ENCODE data around the gene PTPRG. TPM values are rescaled to one million over a fixed set of nuclear protein-coding genes. Genes with fewer than 3 reads are reported as not detected.

The PTPRG gene
- total and polyA plus RNA-seq, 2 experiments from 2014 or later = 8.5 to 34.9 TPM

DNA sequence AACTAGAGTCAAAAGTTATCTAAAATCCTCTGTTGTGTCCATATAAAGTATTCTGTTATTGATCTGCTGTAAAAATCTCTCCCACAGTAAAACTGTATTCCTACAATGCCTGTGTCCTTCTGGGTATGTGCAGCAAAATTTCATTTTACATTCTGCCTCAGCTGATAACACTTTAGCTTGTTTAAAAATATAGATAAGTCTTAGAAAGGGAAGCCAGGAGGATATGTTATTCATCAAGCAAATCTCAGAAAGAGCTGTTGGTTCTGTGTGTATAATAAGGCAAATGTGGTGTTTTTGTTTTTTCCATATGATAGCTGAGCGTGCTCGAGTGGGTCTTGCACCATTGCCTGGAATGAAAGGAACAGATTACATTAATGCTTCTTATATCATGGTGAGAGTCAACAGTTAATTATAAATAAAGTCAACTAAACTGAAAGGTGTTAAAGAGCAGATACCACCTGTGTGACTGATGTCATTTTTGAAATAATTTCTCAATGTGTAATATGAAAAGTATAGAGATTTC is 715.3 kb downstream of the PTPRG start:
- Histone ChIP-seq H3K27ac (no peak overlapping the region), H3K27me3 (no peaks in the 10 kb centered on the region), H3K4me3 (no peak overlapping the region), H3K4me2 (no peak overlapping the region), H2AFZ (no peak overlapping the region), H3K36me3 (replicated peaks; ENCODE audit: insufficient read depth, low read depth) (no peaks in the 10 kb centered on the region), H3K9me3 (ENCODE audit: low read depth) (no peaks in the 10 kb centered on the region), H3K79me2 (no peaks in the 10 kb centered on the region), H3K9me2 (replicated peaks; ENCODE audit: insufficient read depth) (no peaks in the 10 kb centered on the region), H3K4me1 (ENCODE audit: insufficient read depth) (no peaks in the 10 kb centered on the region), H4K20me1 (ENCODE audit: insufficient read depth, poor library complexity, severe bottlenecking) (no peaks in the 10 kb centered on the region)
- no peak for DNase-seq (ENCODE audit: low spot score)
- 80% methylated on average over 2 of the region's 2 CpGs for WGBS (ENCODE audit: low lambda C conversion rate, missing lambda C conversion rate)
- TF ChIP-seq EZH2phosphoT487 (IDR thresholded peaks at IDR 0.05; ENCODE audit: low read depth, severe bottlenecking, unreplicated experiment) (no peak), EZH2 (IDR thresholded peaks at IDR 0.05; ENCODE audit: borderline replicate concordance) (no peak)
- TF ChIP-seq, protein P1, sequence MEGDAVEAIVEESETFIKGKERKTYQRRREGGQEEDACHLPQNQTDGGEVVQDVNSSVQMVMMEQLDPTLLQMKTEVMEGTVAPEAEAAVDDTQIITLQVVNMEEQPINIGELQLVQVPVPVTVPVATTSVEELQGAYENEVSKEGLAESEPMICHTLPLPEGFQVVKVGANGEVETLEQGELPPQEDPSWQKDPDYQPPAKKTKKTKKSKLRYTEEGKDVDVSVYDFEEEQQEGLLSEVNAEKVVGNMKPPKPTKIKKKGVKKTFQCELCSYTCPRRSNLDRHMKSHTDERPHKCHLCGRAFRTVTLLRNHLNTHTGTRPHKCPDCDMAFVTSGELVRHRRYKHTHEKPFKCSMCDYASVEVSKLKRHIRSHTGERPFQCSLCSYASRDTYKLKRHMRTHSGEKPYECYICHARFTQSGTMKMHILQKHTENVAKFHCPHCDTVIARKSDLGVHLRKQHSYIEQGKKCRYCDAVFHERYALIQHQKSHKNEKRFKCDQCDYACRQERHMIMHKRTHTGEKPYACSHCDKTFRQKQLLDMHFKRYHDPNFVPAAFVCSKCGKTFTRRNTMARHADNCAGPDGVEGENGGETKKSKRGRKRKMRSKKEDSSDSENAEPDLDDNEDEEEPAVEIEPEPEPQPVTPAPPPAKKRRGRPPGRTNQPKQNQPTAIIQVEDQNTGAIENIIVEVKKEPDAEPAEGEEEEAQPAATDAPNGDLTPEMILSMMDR (IDR thresholded peaks at IDR 0.05; ENCODE audit: poor library complexity) = no peak

DNA sequence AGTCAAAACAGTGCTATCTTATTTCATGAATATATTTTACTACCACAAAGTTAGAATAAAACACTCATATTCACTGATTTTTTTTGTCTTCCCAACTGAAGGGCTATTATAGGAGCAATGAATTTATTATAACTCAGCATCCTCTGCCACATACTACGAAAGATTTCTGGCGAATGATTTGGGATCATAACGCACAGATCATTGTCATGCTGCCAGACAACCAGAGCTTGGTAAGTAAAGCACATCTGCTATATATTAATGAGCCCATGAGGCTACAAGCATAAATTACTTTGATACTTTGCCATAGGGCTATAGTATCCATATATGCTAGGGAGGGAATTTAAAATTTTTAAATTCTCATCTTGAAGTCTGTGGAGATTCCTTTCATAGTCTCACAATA is 716.1 kb downstream of the PTPRG start:
- Histone ChIP-seq H3K4me2 (no peak overlapping the region), H3K27me3 (no peaks in the 10 kb centered on the region), H3K4me1 (ENCODE audit: insufficient read depth) (no peaks in the 10 kb centered on the region), H3K4me3 (no peak overlapping the region), H3K9me2 (replicated peaks; ENCODE audit: insufficient read depth) (no peaks in the 10 kb centered on the region), H4K20me1 (ENCODE audit: insufficient read depth, poor library complexity, severe bottlenecking) (no peaks in the 10 kb centered on the region), H3K79me2 (no peaks in the 10 kb centered on the region), H3K27ac (no peak overlapping the region), H3K9me3 (ENCODE audit: low read depth) (no peaks in the 10 kb centered on the region), H2AFZ (no peak overlapping the region), H3K36me3 (replicated peaks; ENCODE audit: insufficient read depth, low read depth) (no peaks in the 10 kb centered on the region)
- TF ChIP-seq EZH2phosphoT487 (IDR thresholded peaks at IDR 0.05; ENCODE audit: low read depth, severe bottlenecking, unreplicated experiment) (no peak), EZH2 (IDR thresholded peaks at IDR 0.05; ENCODE audit: borderline replicate concordance) (no peak)
- TF ChIP-seq, protein P1 (IDR thresholded peaks at IDR 0.05; ENCODE audit: poor library complexity) = no peak
- DNase-seq (ENCODE audit: low spot score) = no peak
- 73% methylated on average over 3 of the region's 3 CpGs for WGBS (ENCODE audit: low lambda C conversion rate, missing lambda C conversion rate)

DNA sequence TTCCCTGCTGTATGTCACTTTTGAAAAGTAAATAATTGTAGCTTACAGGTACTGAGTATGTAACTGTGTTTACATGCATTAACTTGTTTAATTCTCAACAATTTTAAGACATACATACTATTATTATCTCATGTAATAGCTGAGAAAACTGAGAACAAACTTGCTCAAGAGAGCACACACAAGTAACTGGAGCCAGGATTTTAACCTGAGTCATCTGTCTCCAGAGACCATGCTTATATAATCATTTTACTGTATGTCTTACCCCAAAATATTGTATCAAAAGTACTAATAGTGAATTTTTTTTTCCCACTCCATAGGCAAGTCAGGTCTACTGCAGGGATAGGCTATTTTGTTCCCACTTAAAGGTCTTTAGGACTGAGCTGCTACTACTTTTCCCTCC is 716.6 kb downstream of the PTPRG start:
- DNase-seq (ENCODE audit: low spot score) = no peak
- H3K79me2 ChIP-seq = no peaks in the 10 kb centered on the region
- H4K20me1 ChIP-seq (ENCODE audit: insufficient read depth, poor library complexity, severe bottlenecking) = no peaks in the 10 kb centered on the region
- H2AFZ ChIP-seq = no peak overlapping the region
- H3K9me3 ChIP-seq (ENCODE audit: low read depth) = no peaks in the 10 kb centered on the region
- no peaks in the 10 kb centered on the region for H3K27me3 ChIP-seq
- no peak for TF ChIP-seq EZH2 (IDR thresholded peaks at IDR 0.05; ENCODE audit: borderline replicate concordance)
- TF ChIP-seq, protein P1 (IDR thresholded peaks at IDR 0.05; ENCODE audit: poor library complexity) = no peak
- no peak for TF ChIP-seq EZH2phosphoT487 (IDR thresholded peaks at IDR 0.05; ENCODE audit: low read depth, severe bottlenecking, unreplicated experiment)
- H3K9me2 ChIP-seq (replicated peaks; ENCODE audit: insufficient read depth) = no peaks in the 10 kb centered on the region
- H3K4me2 ChIP-seq = no peak overlapping the region
- no peak overlapping the region for H3K27ac ChIP-seq
- no peaks in the 10 kb centered on the region for H3K36me3 ChIP-seq (replicated peaks; ENCODE audit: insufficient read depth, low read depth)
- no peaks in the 10 kb centered on the region for H3K4me1 ChIP-seq (ENCODE audit: insufficient read depth)
- H3K4me3 ChIP-seq = no peak overlapping the region

DNA sequence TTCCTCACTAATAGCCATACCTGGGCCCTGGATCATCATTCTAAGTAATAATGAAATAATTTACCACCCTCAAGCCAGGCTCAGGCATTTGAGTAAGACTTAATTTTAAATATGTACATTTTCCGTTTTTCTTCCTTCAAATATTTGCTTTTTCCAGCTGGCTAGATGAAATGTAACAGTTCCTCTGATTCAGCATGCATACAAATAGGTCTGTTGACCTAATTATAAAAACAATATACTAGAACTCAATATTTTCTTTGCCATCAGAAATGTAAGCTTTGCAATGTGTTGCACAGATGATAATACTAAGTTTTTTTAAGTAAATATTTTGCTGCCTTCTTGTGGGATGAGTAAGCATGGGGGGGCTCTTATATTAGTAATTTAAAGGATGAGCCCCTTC is 720.4 kb downstream of the PTPRG start:
- no peaks in the 10 kb centered on the region for H3K79me2 ChIP-seq
- H3K9me3 ChIP-seq (ENCODE audit: low read depth) = no peaks in the 10 kb centered on the region
- no peak overlapping the region for H3K27ac ChIP-seq
- H3K27me3 ChIP-seq = no peaks in the 10 kb centered on the region
- TF ChIP-seq EZH2phosphoT487 (IDR thresholded peaks at IDR 0.05; ENCODE audit: low read depth, severe bottlenecking, unreplicated experiment) (no peak), EZH2 (IDR thresholded peaks at IDR 0.05; ENCODE audit: borderline replicate concordance) (no peak)
- TF ChIP-seq, protein P1 (IDR thresholded peaks at IDR 0.05; ENCODE audit: poor library complexity) = no peak
- H3K4me1 ChIP-seq (ENCODE audit: insufficient read depth) = no peaks in the 10 kb centered on the region
- WGBS (ENCODE audit: low lambda C conversion rate, missing lambda C conversion rate) = 82% methylated on average over 1 of the region's 1 CpG
- no peak overlapping the region for H3K4me3 ChIP-seq
- no peak for DNase-seq (ENCODE audit: low spot score)
- no peaks in the 10 kb centered on the region for H4K20me1 ChIP-seq (ENCODE audit: insufficient read depth, poor library complexity, severe bottlenecking)
- no peaks in the 10 kb centered on the region for H3K9me2 ChIP-seq (replicated peaks; ENCODE audit: insufficient read depth)
- H3K36me3 ChIP-seq (replicated peaks; ENCODE audit: insufficient read depth, low read depth) = no peaks in the 10 kb centered on the region
- H2AFZ ChIP-seq = no peak overlapping the region
- H3K4me2 ChIP-seq = no peak overlapping the region
